ENCODE results near the gene SCN8A.
"Not testable (repeated sequence)": the region's sequence is repeated elsewhere in the genome, so short reads cannot be mapped to it uniquely, and the experiment has no call there.

Gene SCN8A

DNA sequence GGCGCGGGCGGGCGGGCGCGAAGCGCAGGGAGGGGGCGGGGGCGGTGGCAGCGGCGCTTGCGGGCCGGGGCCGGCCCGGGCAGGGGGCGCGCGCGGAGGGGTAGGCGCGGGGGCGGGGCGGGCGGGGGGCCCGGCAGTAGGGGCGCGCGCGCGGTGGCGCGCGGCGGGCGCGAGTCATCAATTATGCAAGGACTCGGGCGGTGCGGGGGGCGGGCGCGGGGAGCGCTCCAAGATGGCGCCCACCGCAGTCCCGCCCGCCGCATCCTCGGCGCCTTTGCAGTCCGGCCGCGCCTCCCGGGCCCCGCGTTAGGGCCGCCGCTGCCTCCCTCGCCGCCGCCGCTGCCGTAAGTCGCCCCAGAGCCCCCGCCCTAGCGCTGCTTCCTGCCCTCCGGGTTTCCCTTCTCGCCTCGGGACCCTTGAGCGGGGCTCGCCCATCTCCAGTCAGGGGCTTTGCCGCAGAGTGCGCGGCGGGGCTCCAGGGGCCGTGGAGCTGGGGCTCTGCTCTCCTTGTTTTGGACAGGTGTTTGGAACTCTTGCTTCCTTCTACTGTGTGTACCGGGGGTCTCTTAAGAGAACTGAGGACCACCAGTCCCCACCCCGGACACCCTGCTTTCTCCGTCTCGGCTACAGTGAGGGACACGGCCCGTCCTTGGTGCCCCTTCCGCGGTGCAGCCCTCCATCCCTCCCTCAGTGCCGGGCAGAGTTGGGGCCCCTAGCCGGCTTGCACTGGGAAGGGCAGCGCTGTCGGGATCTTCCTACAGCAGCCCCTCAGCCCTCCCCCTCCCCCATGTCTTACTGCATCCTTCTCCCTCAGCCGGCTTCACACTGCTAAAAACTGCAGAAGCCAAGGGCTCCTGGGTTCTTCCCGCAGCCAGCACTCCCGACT lies at the start of gene SCN8A:
Gene SCN8A, plus strand, starts transcription at position 218 of the 886 bp plus-strand sequence. CDS start 71,585 bp downstream, outside the sequence.
- no peak for FAIRE-seq

GRCh38 chr12:51546097-51546496 lies 44.9 kb upstream of the SCN8A start:
- no peak for FAIRE-seq

- no peak for FAIRE-seq
These were observed 43.4 kb upstream of the SCN8A start for GRCh38 chr12:51547606-51548005.

DNA sequence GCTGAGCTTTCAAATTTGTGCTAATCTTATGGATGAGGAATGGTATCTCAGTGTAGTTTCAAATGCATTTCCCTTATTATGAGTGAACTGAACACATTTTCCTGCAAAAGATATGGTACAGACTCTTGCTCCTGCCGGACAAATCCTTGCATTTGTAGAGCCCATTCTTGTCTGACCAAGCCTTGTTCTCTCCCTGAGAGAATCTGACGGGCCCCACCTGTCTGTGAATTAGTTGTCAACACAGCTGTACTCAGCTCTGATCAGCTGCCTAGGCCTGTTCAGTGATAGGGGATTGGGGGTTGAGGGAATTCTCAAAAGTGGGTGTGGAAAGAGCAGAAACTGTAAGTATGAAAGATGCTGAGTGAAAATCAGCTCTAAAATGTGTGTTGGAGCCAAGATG lies 42.8 kb upstream of the SCN8A start:
- FAIRE-seq, result no peak

DNA sequence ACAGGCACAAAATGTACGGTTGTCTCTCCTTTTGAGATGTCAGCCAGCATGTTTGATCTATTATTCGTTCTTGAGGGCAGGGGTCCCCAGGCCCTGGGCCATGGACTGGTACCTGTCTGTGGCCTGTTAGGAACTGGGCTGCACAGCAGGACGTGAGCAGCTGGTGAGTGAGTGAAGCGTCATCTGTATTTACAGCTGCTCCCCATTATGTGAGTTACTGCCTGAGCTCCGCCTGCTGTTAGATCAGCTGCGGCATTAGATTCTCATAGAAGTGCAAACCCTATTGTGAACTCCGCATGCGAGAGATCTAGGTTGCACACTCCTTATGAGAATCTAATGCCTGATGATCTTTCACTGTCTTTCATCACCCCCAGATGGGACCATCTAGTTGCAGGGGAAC lies 41.4 kb upstream of the SCN8A start:
- no peak for FAIRE-seq

DNA sequence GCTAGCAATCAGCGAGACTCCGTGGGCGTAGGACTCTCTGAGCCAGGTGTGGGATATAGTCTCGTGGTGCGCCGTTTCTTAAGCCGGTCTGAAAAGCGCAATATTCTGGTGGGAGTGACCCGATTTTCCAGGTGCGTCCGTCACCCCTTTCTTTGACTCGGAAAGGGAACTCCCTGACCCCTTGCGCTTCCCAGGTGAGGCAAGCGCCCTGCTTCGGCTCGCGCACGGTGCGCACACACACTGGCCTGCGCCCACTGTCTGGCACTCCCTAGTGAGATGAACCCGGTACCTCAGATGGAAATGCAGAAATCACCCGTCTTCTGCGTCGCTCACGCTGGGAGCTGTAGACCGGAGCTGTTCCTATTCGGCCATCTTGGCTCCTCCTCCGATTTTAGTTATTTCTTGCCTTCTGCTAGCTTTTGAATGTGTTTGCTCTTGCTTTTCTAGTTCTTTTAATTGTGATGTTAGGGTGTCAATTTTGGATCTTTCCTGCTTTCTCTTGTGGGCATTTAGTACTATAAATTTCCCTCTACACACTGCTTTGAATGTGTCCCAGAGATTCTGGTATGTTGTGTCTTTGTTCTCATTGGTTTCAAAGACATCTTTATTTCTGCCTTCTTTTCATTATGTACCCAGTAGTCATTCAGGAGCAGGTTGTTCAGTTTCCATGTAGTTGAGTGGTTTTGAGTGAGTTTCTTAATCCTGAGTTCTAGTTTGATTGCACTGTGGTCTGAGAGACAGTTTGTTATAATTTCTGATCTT lies 22.6 kb upstream of the SCN8A start:
- FAIRE-seq, result not testable (repeated sequence)

DNA sequence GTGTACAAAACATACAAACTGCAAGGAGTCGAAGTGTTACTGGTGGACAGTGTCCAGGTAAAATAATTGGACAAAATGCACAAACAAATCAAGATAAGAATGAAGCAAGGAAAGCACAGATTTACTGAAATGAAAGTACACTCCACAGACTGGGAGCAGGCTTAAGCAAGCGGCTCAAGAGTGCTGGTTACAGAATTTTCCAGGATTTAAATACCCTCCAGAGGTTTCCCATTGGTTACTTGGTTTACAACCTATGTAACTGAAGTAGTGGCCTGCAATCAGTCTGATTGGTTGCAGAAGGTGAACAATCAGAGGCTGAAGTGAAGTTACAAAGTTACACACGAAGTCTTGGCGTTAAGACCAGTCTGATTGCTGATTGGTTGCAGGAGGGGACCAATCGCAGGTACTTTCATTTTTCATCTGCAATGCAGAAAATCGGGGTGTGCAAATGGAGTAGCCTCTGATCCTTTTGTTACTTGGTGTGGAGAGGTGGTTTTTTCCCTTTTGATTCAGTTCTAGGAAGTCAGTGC lies 11.6 kb upstream of the SCN8A start:
- no peak for FAIRE-seq

- FAIRE-seq, result no peak
These were observed 2.0 kb upstream of the SCN8A start for GRCh38 chr12:51589060-51589459.

GRCh38 chr12:51589557-51590176 lies 1.4 kb upstream of the SCN8A start:
- no peak for FAIRE-seq

GRCh38 chr12:51590347-51591015 lies 552 bp upstream of the SCN8A start:
- no peak for FAIRE-seq

DNA sequence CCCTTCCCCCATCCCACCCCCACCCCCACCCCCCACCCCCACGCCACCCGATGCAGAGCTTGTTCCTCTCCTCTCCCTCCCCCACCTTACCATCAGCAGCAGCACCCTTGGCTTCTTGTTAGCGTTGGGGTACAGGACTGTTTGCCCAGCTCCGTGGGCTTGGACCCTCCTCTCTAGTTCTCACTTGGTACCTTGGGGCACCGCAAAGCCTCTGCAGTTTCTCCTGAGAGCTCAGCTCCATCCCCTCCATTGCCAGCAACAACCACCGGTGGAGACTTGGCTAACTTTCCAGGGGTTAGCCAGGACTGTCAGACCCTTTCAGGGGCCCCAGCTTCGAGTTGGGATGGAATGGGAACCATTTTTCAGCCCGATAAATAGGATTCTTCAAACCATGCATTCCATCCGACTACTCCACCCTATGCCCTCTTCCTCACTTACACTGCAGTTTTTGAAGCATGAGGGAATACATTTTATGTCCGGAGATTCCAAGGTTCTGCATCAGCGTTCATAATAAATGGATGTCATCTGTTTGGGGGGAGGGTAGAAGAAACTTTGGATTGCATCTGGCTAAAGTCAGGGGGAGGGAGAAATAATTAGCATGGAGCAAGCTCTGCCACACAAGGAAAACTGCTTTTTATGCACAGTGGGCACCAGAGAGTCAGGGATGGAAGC lies 1.1 kb downstream of the SCN8A start:
- FAIRE-seq, result no peak

DNA sequence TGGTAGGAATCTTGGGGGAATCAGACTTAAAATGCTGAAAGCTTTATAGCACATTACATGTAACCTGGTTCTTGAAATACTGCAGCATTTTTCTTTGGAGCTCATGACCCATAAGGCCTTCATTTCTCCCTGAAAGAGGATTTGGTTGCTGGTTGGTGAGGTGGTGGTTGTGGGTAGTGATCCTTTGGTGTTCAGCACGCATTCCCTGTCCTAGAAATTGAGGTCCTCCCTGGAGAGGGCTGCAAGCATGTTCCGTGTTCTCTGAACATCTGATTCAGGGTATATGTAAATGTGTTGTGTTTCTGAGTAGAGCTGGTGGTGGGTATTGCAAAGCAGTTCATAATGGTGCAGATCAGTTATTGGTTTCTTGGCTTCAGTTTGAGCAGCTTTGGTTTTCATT lies 2.0 kb downstream of the SCN8A start:
- no peak for FAIRE-seq

DNA sequence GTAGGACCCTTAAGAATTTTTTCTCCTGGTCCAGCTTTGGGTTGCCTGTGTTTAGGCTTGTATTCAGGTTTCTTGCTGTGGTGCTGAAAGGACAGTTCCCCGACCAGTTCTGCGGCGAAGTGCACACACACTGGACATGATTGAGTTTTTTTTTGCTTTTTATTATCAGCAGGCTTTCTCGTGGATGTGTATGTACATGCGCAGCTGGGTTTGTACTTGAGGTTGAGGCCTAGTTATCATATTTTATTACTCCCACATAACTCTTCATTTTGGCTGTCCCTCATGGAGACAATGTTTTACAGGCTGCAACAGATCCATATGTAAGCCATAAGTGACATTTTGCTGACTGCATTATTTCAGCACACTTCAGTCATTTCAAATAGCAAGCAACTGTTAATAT lies 2.5 kb downstream of the SCN8A start:
- peak; percentile 48 for FAIRE-seq

GRCh38 chr12:51598156-51598555 lies 7.1 kb downstream of the SCN8A start:
- FAIRE-seq, result no peak

GRCh38 chr12:51600721-51601120 lies 9.7 kb downstream of the SCN8A start:
- FAIRE-seq, result no peak

DNA sequence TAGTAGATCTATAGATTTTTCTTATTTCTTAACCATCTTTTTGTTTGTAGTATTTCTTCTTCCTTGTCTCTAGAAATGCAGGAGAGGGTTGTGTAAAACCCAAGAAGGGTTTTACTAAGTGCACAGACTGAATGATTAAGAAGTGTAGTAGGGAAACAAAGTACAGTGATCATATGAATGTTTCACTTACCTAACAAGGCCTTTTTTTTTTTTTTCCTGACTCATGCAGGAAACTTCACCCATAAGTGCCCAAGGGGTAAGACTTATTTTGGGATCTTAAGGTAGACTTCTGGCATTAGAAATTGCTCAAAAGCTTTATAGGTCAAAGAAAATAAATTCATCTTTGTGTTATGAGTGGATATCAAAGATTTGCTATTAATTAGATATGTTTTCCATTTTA lies 10.2 kb downstream of the SCN8A start:
- no peak for FAIRE-seq

DNA sequence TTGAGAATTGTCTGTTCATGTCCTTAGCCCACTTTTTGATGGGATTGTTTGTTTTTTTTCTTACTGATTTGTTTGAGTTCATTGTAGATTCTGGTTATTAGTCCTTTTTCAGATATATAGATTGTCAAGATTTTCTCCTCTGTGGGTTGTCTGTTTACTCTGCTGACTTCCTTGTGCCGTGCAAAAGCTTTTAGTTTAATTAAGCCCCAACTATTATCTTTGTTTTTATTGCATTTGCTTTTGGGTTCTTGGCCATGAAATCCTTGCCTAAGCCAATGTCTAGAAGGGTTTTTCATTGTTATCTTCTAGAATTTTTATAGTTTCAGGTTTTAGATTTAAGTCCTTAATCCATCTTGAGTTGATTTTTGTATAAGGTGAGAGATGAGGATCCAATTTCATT lies 14.9 kb downstream of the SCN8A start:
- not testable (repeated sequence) for FAIRE-seq

DNA sequence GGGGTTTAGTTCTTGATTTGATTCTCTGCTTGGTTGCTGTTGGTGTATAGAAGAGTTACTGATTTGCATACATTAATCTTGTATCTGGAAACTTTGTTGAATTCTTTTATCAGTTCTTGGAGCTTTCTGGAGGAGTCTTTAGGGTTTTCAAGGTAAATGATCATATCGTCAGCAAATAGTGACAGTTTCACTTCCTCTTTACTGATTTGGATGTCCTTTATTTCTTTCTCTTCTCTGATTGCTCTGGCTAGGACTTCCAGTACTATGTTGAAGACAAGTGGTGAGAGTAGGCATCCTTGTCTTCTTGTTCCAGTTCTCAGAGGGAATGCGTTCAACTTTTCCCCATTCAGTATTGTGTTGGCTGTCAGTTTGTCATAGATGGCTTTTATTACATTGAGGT lies 16.2 kb downstream of the SCN8A start:
- not testable (repeated sequence) for FAIRE-seq

DNA sequence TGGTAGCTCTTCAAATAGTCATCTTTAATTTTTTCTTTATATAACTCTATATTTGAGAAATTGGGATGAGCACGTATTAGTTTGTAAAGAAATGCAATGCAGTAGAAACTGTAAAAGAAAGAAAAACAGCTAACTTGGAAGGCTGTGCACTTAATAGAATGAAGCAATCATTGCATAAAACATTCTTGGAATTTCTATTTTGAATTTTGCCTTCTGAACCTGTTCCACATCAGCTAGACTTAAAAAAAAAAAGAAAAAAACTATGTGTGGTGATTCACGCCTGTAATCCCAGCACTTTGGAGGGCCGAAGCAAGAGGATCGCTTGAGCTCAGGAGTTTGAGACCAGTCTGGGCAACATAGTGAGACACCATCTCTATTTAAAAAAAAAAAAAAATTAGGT lies 29.4 kb downstream of the SCN8A start:
- FAIRE-seq, result no peak

DNA sequence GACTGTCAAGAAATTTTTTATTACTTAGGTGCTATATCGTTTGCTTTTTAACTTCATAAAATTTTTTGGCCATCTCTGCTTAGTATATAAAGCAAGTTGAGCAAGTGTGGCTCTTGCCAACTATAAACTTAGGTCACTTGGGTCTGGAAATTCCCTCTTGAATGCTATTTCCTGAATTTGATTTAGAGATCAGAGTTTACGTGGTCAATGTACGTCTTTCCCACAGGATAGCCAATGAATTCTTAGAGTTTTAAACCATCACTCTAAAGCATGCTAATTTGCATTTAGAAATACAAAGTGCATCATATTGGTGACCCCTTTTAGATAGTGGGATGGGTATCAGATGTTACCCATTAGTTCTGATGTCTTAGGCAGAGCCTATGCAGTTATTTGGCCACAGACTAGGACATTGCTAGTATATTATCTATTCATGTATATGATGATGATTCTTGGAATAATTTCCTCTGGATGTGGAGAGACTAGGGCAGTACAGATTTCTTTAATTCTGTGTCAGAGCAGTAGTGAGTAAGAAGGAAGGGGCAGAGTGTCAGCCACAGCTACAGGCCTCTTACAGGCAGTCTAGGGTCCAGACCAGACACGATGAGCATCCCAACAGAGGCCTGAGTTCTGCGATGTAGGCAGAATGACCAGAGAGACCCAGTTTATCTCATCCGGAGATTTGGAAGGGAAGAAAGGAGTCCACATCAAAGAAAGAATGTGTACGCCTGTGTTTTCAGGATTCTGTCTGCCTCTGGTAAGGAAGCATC lies 30.3 kb downstream of the SCN8A start:
- no peak for FAIRE-seq

- FAIRE-seq, result no peak
These were observed 31.5 kb downstream of the SCN8A start for GRCh38 chr12:51622564-51622963.
